Muscle of arm (tissue), 14 donors: Measurements from ENCODE around the gene LSR. TPM values are rescaled to one million over a fixed set of nuclear protein-coding genes. Genes with fewer than 3 reads are reported as not detected.

Source experiments
- DNase-seq: peaks from one replicate; pipeline ENCODE4 v3.0.0-alpha.2; 2013
- long read RNA-seq, 11 donors: transcript quantifications; one replicate each; lab custom pipeline, GENCODE V29; 2026
- polyA plus RNA-seq, 12 donors: library from polyadenylated mRNA; unstranded; fragments of 120-200 nt; gene quantifications; one replicate each; pipeline ENCODE4 v1.2.1, GENCODE V29; 2013; ENCODE audit not compliant: insufficient read length in 12 of 12

The LSR gene, protein sequence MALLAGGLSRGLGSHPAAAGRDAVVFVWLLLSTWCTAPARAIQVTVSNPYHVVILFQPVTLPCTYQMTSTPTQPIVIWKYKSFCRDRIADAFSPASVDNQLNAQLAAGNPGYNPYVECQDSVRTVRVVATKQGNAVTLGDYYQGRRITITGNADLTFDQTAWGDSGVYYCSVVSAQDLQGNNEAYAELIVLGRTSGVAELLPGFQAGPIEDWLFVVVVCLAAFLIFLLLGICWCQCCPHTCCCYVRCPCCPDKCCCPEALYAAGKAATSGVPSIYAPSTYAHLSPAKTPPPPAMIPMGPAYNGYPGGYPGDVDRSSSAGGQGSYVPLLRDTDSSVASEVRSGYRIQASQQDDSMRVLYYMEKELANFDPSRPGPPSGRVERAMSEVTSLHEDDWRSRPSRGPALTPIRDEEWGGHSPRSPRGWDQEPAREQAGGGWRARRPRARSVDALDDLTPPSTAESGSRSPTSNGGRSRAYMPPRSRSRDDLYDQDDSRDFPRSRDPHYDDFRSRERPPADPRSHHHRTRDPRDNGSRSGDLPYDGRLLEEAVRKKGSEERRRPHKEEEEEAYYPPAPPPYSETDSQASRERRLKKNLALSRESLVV
- 10 to 100 TPM in 3 of 12 donors, 1 to 10 TPM in 8, not detected in 1; 1.9 to 27.8 (median 5.0) TPM for polyA plus RNA-seq
- long read RNA-seq, donor 1, transcript LSR-203 (8 exons, 1,963 nt): minor isoform, 6 of 81 reads
- long read RNA-seq, donor 1, transcript LSR-202 (9 exons, 2,105 nt): major isoform, 17 of 81 reads
- long read RNA-seq, donor 1, partial matches to known transcripts: 55 of 81 reads
- long read RNA-seq, donor 1, other reads (novel, unspliced or antisense): 0 of 81 reads
- long read RNA-seq, donor 2, partial matches to known transcripts: 0 of 1 reads
- long read RNA-seq, donor 2, other reads (novel, unspliced or antisense): 0 of 1 reads
- long read RNA-seq, donor 3: 0 reads
- long read RNA-seq, donor 4: 0 reads
- long read RNA-seq, donor 5, partial matches to known transcripts: 0 of 2 reads
- long read RNA-seq, donor 5, other reads (novel, unspliced or antisense): 0 of 2 reads
- long read RNA-seq, donor 6: 0 reads
- long read RNA-seq, donor 7, partial matches to known transcripts: 0 of 1 reads
- long read RNA-seq, donor 7, other reads (novel, unspliced or antisense): 0 of 1 reads
- long read RNA-seq, donor 8, partial matches to known transcripts: 0 of 1 reads
- long read RNA-seq, donor 8, other reads (novel, unspliced or antisense): 0 of 1 reads
- long read RNA-seq, donor 9, partial matches to known transcripts: 0 of 2 reads
- long read RNA-seq, donor 9, other reads (novel, unspliced or antisense): 0 of 2 reads
- long read RNA-seq, donor 10: 0 reads
- long read RNA-seq, donor 11, partial matches to known transcripts: 0 of 1 reads
- long read RNA-seq, donor 11, other reads (novel, unspliced or antisense): 0 of 1 reads

DNA sequence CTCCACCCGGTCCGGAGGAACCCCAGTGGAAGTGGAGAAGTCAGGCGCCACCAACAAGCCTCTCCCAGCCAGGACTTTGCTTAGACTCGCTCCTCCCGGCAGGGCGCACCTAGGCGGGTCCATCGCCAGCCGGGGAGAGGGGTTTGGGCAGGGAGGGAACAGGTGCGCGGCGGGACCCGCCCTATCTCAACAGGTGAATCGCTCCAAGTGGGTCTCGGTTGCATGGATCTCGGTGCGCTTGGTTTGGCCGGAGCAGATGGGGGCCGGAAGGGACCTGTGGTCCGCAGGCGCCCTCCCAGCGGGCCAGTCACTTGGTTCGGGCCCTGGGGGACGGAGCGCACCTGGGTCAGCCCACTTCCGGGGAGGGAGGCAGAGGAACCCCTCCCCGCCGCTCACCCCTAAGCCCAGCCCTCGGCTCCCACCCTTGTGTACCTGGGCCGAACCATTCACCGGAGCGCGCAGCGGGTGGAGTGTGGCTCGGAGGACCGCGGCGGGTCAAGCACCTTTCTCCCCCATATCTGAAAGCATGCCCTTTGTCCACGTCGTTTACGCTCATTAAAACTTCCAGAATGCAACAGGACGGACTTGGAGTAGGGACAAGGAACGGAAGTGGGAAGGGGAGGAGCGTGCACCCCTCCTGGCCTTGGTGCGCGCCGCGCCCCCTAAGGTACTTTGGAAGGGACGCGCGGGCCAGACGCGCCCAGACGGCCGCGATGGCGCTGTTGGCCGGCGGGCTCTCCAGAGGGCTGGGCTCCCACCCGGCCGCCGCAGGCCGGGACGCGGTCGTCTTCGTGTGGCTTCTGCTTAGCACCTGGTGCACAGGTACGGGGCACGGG lies at the start of gene LSR:
LSR (plus strand) TSS at position 693 of the 836 bp plus-strand sequence; CDS start at position 714, 21 bp downstream.
- DNase-seq: no peak

DNA sequence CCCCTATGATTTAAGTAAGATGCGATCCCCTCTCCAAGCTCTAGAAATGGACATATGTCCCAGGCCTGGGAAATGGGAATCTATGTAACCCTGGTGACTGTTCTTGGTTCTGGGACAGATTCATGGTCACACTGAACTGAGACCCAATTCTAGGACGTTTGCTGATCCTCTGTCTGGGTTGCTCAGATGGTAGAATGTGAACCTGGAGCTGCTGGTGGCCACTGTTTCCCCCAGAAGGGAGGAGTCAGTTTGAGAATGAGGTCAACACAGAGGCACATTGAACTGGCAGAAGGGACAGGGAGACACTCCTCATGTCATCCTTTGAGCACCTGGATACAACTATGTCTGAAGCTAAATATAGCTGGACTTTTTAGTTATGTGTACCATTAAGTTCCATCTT lies 49.3 kb upstream of the LSR start:
- no peak for DNase-seq

DNA sequence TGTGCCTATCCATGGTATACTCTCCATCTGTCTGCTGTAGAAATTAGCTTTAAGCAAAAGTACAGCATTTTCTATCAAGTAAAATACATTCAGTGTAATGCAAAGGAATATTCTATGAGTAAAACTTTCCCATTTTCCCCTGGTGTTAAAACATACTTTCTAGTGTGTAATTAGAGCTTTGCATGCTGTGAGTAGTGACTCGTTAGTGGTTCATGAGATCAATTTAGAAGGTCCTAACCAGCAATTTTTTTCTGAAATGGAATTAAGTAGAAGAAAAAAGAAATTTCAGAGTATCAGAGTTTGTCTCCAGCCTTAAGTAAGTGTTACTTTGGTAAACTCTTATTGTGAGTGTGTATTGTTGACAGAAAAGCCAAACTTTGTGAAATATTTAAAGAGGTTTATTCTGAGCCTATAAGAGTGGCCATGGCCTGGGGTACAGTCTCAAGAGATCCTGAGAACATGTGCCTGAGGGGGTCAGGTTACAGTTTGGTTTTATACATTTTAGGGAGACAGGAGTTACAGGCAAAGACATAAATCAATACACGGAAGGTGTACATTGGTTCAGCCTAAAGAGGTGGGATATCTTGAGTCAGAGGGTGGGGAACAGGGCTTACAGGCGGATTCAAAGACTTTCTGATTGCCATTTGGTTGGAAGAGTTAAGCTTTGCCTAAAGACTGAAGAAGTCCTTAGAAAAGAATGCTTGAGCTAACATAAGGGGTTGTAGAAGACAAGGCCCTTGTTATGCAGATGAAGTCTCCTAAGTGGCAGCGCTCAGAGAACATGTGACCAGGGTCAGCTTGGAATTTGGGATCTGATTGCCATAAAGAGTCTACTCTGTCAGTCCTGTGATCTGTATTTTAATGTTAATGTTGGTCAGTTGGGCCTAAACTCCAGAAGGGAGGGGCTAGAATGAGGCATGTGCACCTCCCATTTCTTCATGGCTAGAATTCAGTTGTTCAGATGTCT lies 45.8 kb upstream of the LSR start:
- DNase-seq: no peak

DNA sequence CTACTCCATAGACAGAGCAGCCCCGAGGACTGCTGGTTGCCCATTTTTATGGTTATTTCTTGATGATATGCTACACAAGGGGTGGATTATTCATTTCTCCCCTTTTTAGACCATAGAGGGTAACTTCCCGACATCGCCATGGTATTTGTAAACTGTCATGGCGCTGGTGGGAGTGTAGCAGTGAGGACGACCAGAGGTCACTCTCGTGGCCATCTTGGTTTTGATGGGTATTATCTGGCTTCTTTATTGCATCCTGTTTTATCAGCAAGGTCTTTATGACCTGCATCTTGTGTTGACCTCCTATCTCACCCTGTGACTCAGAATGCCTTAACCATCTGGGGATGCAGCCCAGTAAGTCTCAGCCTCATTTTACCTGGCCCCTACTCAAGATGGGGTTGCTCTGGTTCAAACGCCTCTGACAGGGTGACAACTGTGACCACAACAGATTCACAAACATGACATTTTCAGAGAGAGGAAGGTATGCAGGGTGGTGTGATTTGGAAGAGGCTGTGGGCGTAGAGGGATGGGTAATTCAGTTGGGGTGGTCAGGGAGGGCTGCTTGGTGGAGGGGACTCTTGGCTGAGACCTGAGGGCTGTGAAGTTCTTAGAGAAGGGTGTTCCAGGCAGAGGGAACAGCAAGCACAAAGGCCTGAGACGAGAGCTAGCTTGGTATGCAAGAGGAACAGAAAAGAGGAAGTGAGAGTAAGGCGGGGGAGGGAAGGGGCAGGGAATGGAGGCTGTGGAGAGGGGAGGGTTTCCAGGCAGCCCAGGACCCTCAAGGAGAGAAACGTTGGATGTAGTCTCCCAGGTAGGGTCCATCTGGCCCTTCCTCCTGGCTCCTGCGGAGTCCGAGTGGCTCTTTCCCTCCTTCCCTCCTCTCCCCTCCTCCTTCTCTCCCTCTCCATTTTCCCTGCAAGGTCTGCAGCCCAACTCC lies 43.7 kb upstream of the LSR start:
- DNase-seq: no peak

DNA sequence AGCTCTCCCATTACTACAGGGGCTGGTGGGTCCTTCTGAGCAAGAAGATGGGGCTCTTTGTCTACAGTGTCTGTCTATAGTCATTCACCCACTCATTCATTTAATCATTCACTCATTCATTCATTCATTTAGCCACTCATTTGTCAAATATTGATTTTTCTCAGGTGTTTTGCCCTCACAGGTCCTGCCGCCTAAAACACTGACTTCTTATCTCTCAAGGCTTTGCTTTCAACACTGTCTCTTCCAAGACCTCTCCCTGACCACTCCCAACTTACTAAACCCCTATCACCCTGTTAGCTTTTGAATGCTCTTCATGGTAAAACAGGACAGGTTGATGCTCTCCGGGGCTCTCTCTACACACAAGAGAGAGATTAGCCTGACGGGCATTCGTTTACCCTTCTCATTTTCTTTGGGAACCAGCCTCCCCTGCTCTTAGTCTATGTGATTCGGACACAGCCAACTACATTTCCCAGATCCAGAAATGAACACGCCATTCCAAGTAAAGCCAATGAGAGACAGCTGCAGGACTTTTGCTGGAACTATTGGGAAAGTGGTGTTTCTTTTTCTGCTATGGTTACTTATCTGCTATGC lies 43.0 kb upstream of the LSR start:
- DNase-seq: no peak

DNA sequence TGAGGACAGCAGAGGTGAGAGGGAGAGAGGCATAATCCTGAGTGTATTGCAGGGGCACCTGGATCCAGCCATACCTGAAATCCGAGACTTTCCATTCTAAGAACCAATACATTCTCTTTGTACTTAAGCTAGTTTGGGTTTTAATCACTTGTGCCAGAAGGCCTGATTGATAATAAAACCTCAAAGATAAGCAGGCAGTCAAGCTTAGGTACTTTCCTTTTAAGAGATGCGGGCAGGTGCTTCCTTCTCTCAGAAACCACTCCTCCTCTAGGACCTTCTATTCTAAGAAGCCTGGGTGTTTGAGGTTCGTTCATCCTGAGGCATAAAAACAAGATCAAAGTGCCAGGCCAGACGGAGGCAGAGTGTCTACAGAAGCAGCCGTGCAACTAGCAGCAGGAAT lies 42.4 kb upstream of the LSR start:
- no peak for DNase-seq

DNA sequence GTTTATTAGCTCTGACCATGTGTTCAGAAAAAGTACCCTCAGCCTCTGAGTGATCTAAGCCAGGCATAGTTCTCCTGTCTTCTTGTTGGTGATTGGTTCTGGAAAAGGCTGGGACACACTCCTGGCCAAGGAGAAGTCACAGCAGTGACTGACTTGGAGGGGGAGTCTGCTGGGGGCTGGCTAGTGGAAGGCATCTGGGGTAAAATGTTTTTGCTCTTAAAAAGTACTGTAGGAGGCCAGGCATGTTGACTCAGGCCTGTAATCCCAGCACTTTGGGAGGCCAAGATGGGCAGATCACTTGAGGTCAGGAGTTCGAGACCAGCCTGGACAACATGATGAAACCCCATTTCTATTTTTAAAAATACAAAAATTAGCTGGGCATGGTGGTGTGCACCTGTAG lies 41.9 kb upstream of the LSR start:
- no peak for DNase-seq

DNA sequence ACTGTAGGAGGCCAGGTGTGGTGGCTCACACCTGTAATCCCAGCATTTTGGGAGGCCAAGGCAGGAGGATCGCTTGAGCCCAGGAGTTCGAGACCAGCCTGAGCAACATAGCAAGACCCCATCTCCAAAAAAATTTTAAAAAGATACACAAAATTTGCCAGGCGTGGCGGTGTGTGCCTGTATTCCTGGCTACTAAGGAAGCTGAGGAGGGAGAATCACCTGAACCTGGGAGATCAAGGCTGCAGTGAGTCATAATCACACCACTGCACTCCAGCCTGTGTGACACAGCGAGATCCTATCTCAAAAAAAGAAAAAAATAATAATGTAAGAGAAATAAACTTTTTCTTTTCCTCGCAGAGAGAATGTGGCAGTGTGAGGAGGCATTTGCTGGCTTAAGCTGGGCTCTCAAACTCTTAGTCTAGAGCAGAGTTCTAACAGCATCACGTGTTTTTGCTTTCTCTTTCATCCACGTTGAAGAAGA lies 41.4 kb upstream of the LSR start:
- DNase-seq: no peak

DNA sequence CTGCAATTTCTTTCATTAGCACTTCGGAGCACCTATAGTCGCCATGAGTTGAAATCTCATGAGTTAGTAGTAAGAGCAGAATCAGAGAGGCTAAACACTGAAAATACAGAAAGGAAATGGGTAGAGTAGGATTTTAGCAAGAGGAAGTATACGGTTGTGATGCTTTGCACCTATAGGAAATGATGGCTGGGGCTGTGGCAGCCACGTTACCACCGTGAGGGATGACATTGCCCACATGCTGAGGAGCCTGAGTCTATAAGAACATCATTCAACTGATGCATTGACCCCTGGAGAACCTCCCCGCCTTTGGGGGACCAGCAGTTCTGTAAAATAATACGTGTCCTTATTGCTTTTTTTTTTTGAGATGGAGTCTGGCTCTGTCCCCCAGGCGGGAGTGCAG lies 40.7 kb upstream of the LSR start:
- no peak for DNase-seq

DNA sequence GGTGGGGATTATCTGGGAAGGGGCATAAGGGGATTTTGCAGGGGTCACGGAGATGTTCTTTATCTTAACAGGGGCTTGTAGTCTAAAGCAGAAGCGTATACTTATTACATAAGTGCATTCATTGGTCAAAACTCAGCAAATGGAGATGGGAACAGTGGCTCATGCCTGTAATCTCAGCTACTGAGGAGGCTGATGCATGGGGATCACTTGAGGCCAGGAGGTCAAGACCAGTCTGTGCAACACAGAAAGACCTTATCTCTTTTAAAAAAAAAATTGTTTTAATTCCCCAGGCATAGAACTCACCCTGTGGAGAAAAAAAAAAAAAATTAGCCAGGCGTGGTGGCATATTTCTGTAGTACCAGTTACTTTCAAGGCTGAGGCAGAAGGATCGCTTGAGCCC lies 39.2 kb upstream of the LSR start:
- DNase-seq: no peak

DNA sequence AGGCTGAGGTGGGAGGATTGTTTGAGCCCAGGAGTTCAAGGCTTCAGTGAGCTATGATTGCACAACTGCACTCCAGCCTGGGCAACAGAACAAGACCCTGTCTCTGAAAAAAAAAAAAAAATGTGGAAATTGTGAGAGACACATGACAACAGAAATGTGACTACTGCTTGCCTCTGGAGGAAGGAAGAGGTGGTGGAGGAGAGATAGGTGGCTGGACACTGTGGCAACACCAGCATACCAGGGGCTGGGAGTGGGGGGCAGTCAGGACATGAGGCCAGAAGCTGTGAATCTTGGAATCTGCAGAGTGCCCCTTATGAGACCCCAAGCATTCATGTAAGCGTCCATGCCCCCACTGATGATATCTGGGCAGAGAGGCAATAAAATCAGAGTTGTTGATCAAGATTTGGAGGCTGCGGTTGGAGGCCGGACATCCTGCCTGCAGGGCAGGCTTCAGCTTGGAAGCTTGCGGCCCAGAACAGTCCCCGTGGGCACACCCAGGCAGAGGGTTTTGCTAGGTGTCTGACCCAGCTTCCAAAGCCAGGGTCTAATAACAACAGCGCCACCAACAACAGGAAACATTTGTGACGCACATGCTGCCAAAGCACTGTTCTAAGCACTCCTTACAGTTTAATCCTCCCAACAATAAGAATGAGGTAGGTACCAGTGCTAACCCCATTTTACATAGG lies 37.1 kb upstream of the LSR start:
- no peak for DNase-seq

DNA sequence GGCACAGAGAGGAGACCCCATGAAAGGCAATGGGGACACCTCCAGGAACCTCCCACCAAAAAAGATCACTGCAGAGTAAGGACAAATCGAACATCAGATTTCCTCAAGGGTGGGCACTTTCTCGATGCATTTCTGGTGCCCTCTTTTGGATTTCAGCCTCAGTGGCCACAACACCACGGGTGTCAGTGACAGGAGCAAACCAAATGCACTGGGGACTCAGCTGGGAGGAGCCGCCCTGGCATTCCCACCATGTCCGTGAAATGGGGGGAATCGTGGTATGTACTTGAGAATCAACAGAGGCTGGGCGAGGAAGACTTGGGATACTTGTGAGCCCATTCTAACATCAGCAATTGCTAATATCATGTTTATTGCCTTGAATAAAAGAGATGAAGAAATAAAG lies 36.6 kb upstream of the LSR start:
- no peak for DNase-seq

DNA sequence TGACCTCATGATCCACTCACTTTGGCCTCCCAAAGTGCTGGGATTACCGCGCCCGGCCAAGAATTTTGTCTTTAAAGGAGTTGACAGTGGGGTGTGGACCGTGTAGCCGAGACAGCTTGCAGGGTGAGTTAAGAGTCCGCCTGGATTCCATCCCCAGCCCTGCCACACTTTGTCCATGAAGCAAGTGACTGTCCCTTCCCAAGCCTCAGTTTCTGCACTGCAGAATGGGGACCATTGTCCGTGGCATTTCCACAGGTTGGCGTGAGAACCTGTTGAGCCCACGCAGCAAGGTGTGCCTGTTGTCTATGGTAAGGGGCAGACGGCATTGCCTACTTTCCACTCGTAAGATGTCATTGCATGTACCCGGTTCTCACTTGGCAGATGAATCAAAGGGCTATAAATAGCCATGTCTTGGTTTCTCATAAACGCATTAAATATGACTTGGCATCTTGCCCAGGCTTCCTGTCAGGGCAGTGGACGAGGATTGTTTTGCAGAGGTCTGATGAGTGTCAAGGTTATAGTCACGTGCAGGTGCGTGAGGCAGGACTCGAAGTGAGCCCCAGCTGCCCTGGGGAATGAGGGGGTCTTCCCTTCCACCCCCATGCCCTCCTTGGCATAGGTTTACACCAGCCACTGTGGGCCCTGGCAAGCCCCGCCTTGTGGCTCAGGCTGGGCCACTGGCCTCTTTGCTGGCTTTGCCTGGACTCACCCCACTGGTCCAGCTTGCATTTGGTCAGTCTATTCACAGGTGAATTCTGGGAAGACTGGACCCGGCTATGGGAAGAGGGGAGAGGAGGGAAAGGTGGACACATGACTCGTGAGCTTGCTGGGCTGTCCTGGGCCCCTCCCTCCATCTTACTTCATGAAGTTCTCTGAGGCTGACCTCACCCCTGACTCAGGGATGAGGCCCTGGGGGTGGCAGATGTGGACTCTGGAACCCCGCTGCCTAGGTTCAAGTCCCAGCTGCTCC lies 34.9 kb upstream of the LSR start:
- peak; percentile 59 for DNase-seq

DNA sequence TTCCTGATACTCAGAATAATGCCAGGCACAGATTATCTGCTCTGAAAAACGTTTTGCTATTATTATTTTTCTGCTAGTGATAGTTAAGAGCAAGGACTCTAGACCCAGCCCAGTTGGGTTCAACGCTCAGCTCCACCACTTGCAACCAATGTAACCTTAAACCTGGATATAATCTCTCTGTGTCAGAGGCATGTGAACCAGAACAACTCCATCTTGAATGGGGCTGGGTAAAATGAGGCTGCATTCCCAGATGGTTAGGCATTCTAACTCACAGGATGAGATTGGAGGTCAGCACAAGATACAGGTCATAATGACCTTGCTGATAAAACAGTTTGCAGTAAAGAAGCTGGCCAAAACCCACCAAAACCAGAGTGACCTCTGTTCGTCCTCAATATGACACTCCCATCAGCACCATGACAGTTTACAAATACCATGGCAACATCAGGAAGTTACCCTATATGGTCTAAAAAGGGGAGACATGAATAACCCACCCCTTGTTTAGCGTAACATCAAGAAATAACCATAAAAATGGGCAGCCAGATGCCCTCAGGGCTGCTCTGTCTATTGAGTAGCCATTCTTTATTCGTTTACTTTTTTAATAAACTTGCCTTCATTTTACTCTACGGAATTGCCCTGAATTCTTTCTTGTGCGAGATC lies 33.9 kb upstream of the LSR start:
- no peak for DNase-seq
